HUES64 (cell line): ENCODE measurements around the gene TGM3. TPM values are rescaled to one million over a fixed set of nuclear protein-coding genes. Genes with fewer than 3 reads are reported as not detected.
A peak's percentile ranks its signal among the peaks of the same experiment; 100 is the strongest.

Source experiments
- H3K27ac ChIP-seq: 2 replicates; pipeline ENCODE4 v1.7.0; 2013; ENCODE audit warnings: low read depth, low read length, inconsistent platforms
- H3K27me3 ChIP-seq: 2 replicates; pipeline ENCODE4 v1.6.1; 2013; ENCODE audit warnings: mild to moderate bottlenecking, low read length; ENCODE audit not compliant: insufficient read depth
- H3K36me3 ChIP-seq: 2 replicates; pipeline ENCODE4 v1.6.1; 2013; ENCODE audit warnings: mild to moderate bottlenecking, low read length; ENCODE audit not compliant: insufficient read depth
- H3K4me1 ChIP-seq: 2 replicates; pipeline ENCODE4 v1.6.1; 2013; ENCODE audit warnings: mild to moderate bottlenecking, low read length, moderate library complexity; ENCODE audit not compliant: insufficient read depth
- H3K4me3 ChIP-seq: 2 replicates; pipeline ENCODE4 v1.5.1; 2013; ENCODE audit warnings: mild to moderate bottlenecking, low read length, moderate library complexity
- H3K9ac ChIP-seq: 2 replicates; pipeline ENCODE4 v1.6.1; 2013; ENCODE audit warnings: mild to moderate bottlenecking, low read depth, low read length
- H3K9me3 ChIP-seq: 2 replicates; pipeline ENCODE4 v1.6.1; 2013; ENCODE audit warnings: low read depth, low read length; ENCODE audit not compliant: insufficient read depth
- WGBS: fragments of 150-250, 120-280 bp; methylation state at CpG from one replicate; pipeline ENCODE4 v1.1.7; 2013; ENCODE audit warnings: missing lambda C conversion rate; 5-methylcytosine and 5-hydroxymethylcytosine counted together
- polyA plus RNA-seq, 2 experiments: library from polyadenylated mRNA; stranded (reverse); fragments of 50-300 nt; gene quantifications; one replicate each; pipeline ENCODE4 v1.2.3, GENCODE V29; 2013

The TGM3 gene
- polyA plus RNA-seq (2013, experiment 1 of 2): not detected
- polyA plus RNA-seq (2013, experiment 2 of 2): not detected

DNA sequence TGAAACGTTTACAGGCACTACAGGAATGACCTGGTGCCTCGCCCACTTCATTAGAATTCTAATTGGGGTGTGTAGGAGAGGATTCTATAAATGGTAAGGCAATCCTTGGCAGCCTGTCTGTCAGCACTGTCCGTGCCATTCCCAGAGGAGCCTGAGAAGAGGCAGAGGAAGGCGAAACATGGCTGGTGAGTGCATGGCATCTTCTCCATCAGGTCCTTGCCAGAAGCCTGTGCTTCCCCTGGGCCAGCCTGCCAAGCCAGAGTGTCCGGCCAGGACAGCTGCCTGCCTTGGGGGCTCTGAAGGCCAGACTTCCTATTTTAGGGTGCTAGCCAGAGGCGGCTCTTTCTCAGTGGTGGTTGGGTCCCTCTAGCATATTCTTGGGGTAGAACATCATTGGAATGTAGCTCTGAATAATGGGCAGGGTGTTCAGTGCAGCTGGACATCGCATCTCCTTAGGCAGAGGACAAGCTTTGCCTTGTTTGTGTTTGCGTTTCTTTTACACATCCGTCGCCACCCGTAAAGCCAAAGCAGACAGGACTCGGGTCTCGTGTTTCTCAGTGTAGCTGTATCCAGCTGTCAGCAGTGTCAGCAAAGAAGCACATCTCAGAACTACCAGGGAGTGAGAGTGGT lies at the start of gene TGM3:
Gene TGM3 (plus strand): TSS at position 116 of the 630 bp plus-strand sequence. CDS start 63 bp downstream, at position 179.
- Histone ChIP-seq H3K27me3 (no peaks in the 10 kb centered on the region), H3K4me1 (peaks cover 21% of the 10 kb centered on the region), H3K9me3 (no peaks in the 10 kb centered on the region), H3K36me3 (no peaks in the 10 kb centered on the region), H3K4me3 (no peak within 1 kb of the TSS), H3K9ac (no peak within 1 kb of the TSS), H3K27ac (no peak within 1 kb of the TSS)
- WGBS: 80% methylated on average over 13 of the region's 13 CpGs

DNA sequence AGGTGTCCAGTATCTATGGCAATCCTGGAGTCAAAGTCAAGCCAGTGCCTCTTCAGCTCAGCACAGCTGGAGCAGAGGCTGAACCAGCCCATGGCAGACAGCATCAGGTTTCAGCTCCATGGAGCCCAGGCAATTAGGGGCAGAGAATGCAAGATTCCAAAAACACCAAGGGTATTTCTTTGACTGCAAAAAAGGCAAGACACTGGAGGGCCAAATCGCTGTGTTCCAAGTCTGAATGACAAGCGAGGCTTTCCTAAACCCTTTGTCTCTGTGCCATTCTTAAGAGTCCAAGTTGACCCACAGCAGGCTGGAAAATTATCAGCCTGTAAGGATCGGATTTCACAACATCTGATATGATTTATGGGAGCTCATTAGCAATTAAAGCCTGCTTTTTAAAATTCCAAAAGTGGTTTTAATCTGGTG lies 49.7 kb upstream of the TGM3 start:
- Histone ChIP-seq H3K27ac (peak overlapping the region; percentile 45; the same call in 1 of the 2 replicates), H3K4me3 (no peak overlapping the region), H3K9ac (no peak overlapping the region), H3K9me3 (no peaks in the 10 kb centered on the region), H3K36me3 (no peaks in the 10 kb centered on the region), H3K27me3 (no peaks in the 10 kb centered on the region), H3K4me1 (peaks cover 25% of the 10 kb centered on the region)
- WGBS: 52% methylated on average over 3 of the region's 3 CpGs

DNA sequence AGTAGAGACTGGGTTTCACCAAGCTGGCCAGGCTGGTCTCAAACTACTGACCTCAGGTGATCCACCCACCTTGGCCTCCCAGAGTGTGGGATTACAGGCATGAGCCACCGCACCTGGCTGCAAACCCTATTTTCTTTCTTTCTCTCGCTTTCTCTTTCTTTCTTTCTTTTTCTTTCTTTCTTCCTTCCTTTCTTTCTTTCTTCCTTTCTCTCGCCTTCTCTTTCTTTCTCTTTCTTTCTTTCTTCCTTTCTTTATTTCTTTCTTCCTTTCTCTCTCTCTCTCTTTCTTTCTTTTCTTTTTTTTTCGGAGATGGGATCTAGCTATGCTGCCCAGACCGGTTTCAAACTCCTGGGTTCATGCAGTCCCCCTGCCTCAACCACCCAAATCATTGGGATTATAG lies 47.0 kb upstream of the TGM3 start:
- Histone ChIP-seq H3K9me3 (no peaks in the 10 kb centered on the region), H3K4me1 (peaks cover 32% of the 10 kb centered on the region), H3K4me3 (no peak overlapping the region), H3K36me3 (no peaks in the 10 kb centered on the region), H3K9ac (no peak overlapping the region), H3K27ac (no peak overlapping the region), H3K27me3 (no peaks in the 10 kb centered on the region)
- WGBS: 93% methylated on average over 5 of the region's 5 CpGs

DNA sequence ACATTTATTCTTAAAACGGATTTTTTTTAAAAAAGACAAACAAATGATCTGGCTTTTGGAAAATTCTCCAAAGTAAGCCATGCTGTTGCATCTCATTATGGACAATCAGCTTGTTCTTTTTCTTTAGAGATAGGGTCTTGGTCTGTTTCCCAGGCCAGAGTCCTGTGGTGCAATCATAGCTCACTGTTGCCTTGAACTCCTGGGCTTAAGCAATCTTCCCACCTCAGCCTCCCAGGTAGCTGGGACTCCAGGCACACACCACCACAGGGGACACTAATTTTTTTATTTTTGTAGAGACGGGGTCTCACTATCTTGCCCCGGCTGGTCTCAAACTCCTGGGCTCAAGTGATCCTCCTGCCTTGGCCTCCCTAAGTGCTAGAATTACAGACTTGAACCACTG lies 45.9 kb upstream of the TGM3 start:
- no peak overlapping the region for H3K9ac ChIP-seq
- peaks cover 25% of the 10 kb centered on the region for H3K4me1 ChIP-seq
- WGBS: 96% methylated on average over 3 of the region's 3 CpGs
- no peak overlapping the region for H3K27ac ChIP-seq
- no peaks in the 10 kb centered on the region for H3K27me3 ChIP-seq
- H3K9me3 ChIP-seq: no peaks in the 10 kb centered on the region
- no peaks in the 10 kb centered on the region for H3K36me3 ChIP-seq
- H3K4me3 ChIP-seq: no peak overlapping the region

- Histone ChIP-seq H3K27ac (no peak overlapping the region), H3K27me3 (no peaks in the 10 kb centered on the region), H3K36me3 (no peaks in the 10 kb centered on the region), H3K9me3 (no peaks in the 10 kb centered on the region), H3K4me3 (no peak overlapping the region), H3K4me1 (peaks cover 7% of the 10 kb centered on the region), H3K9ac (no peak overlapping the region)
- WGBS: 91% methylated on average over 5 of the region's 6 CpGs
These were observed 43.3 kb upstream of the TGM3 start for GRCh38 chr20:2252419-2252997.

- Histone ChIP-seq H3K27ac (no peak overlapping the region), H3K36me3 (no peaks in the 10 kb centered on the region), H3K4me1 (peaks cover 7% of the 10 kb centered on the region), H3K9ac (no peak overlapping the region), H3K9me3 (no peaks in the 10 kb centered on the region), H3K4me3 (no peak overlapping the region), H3K27me3 (no peaks in the 10 kb centered on the region)
- 89% methylated on average over 10 of the region's 10 CpGs for WGBS
These were observed 42.5 kb upstream of the TGM3 start for GRCh38 chr20:2253256-2253655.

DNA sequence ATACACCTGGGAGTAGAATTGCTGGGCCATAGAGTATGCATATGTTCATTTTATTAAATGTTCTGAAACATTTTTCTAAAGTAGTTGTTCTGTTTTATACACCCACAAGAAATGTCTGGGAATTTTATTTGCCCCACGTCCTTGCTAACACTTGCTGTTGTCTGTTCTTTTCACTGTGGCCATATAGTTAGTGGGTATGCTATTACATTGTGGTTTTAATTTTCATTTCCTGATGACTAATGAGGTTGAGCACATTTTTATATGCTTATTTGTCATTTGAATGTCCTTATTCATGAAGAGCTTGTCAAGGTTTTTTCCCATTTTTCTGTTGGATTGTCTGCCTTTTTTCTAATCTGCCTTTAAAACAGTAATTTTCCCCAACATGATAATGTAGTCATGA lies 41.5 kb upstream of the TGM3 start:
- H3K27me3 ChIP-seq: no peaks in the 10 kb centered on the region
- H3K9me3 ChIP-seq: no peaks in the 10 kb centered on the region
- H3K27ac ChIP-seq: no peak overlapping the region
- 100% methylated on average over 1 of the region's 1 CpG for WGBS
- H3K4me1 ChIP-seq: peaks cover 7% of the 10 kb centered on the region
- no peak overlapping the region for H3K4me3 ChIP-seq
- no peak overlapping the region for H3K9ac ChIP-seq
- no peaks in the 10 kb centered on the region for H3K36me3 ChIP-seq

DNA sequence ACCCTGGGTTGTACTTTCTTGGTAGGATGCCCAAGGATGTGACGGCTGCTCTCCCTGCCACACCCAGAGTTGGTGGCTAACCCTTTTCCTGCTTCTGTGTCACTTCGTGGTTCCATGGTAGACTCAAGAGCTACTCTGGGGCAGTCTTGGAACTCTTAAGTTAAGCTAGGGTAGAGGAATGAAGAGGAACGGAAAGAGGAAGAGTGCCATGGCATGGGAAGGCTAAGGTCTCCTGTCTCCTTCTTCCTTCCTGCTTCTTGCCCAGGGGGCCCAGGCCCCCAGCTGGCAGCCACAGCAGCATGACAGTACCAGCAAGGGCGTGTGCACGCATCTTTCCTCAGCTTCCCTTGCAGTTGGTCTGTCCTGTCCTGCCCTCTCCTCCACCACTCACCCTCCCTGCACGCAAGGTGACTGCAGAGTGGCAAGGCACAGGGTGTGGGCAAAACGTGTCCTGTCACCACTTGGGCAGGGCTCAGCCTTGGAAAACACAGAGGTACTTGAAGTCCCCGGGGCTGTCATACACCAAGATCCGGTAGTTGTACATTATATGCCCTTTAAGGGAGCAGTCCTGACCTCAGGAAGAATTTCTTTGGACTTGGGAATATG lies 39.8 kb upstream of the TGM3 start:
- WGBS: 88% methylated on average over 9 of the region's 9 CpGs
- H3K4me1 ChIP-seq: peaks cover 7% of the 10 kb centered on the region
- no peak overlapping the region for H3K4me3 ChIP-seq
- no peak overlapping the region for H3K27ac ChIP-seq
- no peaks in the 10 kb centered on the region for H3K9me3 ChIP-seq
- no peak overlapping the region for H3K9ac ChIP-seq
- no peaks in the 10 kb centered on the region for H3K27me3 ChIP-seq
- H3K36me3 ChIP-seq: no peaks in the 10 kb centered on the region

DNA sequence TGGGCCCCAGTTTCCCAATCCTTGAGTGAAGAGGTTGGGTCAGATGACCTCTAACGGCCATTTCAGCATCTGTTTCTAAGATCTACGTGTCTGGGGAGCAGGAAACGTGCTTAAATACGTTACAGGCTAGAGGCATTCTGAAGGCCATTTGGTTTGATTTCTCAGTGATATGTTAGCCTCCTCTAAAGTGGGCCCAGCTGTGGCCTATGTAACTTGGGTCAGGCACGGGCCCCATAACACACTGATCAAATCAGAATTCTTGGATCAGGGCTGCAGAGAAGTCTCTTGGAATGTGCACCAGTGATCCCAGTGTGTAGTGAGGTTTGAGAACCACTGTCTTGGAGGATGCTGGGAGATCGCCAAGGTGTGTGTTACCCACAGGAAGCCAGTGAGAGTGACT lies 36.1 kb upstream of the TGM3 start:
- H3K9me3 ChIP-seq: no peaks in the 10 kb centered on the region
- no peak overlapping the region for H3K9ac ChIP-seq
- no peaks in the 10 kb centered on the region for H3K36me3 ChIP-seq
- no peaks in the 10 kb centered on the region for H3K4me1 ChIP-seq
- H3K27me3 ChIP-seq: no peaks in the 10 kb centered on the region
- H3K27ac ChIP-seq: no peak overlapping the region
- H3K4me3 ChIP-seq: no peak overlapping the region
- WGBS: 83% methylated on average over 6 of the region's 6 CpGs

- Histone ChIP-seq H3K4me1 (no peaks in the 10 kb centered on the region), H3K9ac (no peak overlapping the region), H3K4me3 (no peak overlapping the region), H3K27ac (no peak overlapping the region), H3K36me3 (no peaks in the 10 kb centered on the region), H3K27me3 (no peaks in the 10 kb centered on the region), H3K9me3 (no peaks in the 10 kb centered on the region)
- 95% methylated on average over 9 of the region's 9 CpGs for WGBS
These were observed 35.6 kb upstream of the TGM3 start for GRCh38 chr20:2260250-2260649.

- H3K4me1 ChIP-seq: no peaks in the 10 kb centered on the region
- no peak overlapping the region for H3K27ac ChIP-seq
These were observed 34.7 kb upstream of the TGM3 start for GRCh38 chr20:2261046-2261485.

More at GRCh38 chr20:2261046-2261485, 34.7 kb upstream of the TGM3 start:
- H3K9me3 ChIP-seq: no peaks in the 10 kb centered on the region
- H3K4me3 ChIP-seq: no peak overlapping the region
- no peak overlapping the region for H3K9ac ChIP-seq
- 90% methylated on average over 8 of the region's 8 CpGs for WGBS
- no peaks in the 10 kb centered on the region for H3K27me3 ChIP-seq
- H3K36me3 ChIP-seq: no peaks in the 10 kb centered on the region
